Lower leg skin (tissue), 3 donors: ENCODE data around the gene MEGF6.

Experiments used
- POLR2A ChIP-seq, 2 donors: fragments of 450-650 bp; IDR thresholded peaks; one replicate each; pipeline ENCODE4 v1.6.1; 2016 to 2017; ENCODE audit warnings: antibody characterized with exemption in 2 of 2, mild to moderate bottlenecking in 1 of 2, moderate library complexity in 1 of 2
- TF ChIP-seq, protein P1 (sequence below), 3 donors: fragments of 450-650 bp; IDR thresholded peaks; one replicate each; pipeline ENCODE4 v1.5.1; 2016; ENCODE audit warnings: antibody characterized with exemption in 3 of 3, mild to moderate bottlenecking in 3 of 3, moderate library complexity in 2 of 3

GRCh38 chr1:3650248-3651025 lies 39.1 kb upstream of the MEGF6 start:
- no peak for TF ChIP-seq POLR2A (IDR thresholded peaks at IDR 0.05)
- TF ChIP-seq, protein P1, sequence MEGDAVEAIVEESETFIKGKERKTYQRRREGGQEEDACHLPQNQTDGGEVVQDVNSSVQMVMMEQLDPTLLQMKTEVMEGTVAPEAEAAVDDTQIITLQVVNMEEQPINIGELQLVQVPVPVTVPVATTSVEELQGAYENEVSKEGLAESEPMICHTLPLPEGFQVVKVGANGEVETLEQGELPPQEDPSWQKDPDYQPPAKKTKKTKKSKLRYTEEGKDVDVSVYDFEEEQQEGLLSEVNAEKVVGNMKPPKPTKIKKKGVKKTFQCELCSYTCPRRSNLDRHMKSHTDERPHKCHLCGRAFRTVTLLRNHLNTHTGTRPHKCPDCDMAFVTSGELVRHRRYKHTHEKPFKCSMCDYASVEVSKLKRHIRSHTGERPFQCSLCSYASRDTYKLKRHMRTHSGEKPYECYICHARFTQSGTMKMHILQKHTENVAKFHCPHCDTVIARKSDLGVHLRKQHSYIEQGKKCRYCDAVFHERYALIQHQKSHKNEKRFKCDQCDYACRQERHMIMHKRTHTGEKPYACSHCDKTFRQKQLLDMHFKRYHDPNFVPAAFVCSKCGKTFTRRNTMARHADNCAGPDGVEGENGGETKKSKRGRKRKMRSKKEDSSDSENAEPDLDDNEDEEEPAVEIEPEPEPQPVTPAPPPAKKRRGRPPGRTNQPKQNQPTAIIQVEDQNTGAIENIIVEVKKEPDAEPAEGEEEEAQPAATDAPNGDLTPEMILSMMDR (IDR thresholded peaks at IDR 0.05) = no peak
